NCI-H345 (cell line): ENCODE measurements around the gene CEACAM21.

Source experiments
- DNase-seq: peaks from one replicate; lab custom pipeline; 2025; lab: John Stamatoyannopoulos, UW

CEACAM21 gene

GRCh38 chr19:41586064-41586463 lies 10.1 kb downstream of the CEACAM21 start:
- no peak for DNase-seq

GRCh38 chr19:41587101-41587837 lies 11.3 kb downstream of the CEACAM21 start:
- DNase-seq: no peak

- DNase-seq: no peak
These were observed 11.9 kb downstream of the CEACAM21 start for GRCh38 chr19:41587838-41588210.

- DNase-seq: no peak
These were observed 12.7 kb downstream of the CEACAM21 start for GRCh38 chr19:41588497-41589209.

- DNase-seq: no peak
These were observed 13.4 kb downstream of the CEACAM21 start for GRCh38 chr19:41589371-41589770.

GRCh38 chr19:41590936-41591335 lies 15.0 kb downstream of the CEACAM21 start:
- DNase-seq: no peak

GRCh38 chr19:41591951-41592562 lies 16.1 kb downstream of the CEACAM21 start:
- no peak for DNase-seq

GRCh38 chr19:41595258-41595889 lies 19.4 kb downstream of the CEACAM21 start:
- peak; percentile 39 for DNase-seq

GRCh38 chr19:41595890-41596280 lies 19.9 kb downstream of the CEACAM21 start:
- no peak for DNase-seq

- DNase-seq: peak; percentile 57
These were observed 21.7 kb downstream of the CEACAM21 start for GRCh38 chr19:41597600-41598041.

GRCh38 chr19:41599175-41599966 lies 23.4 kb downstream of the CEACAM21 start:
- no peak for DNase-seq

GRCh38 chr19:41601771-41602170 lies 25.8 kb downstream of the CEACAM21 start:
- DNase-seq: no peak

- DNase-seq: no peak
These were observed 28.9 kb downstream of the CEACAM21 start for GRCh38 chr19:41604831-41605230.

GRCh38 chr19:41606215-41606837 lies 30.4 kb downstream of the CEACAM21 start:
- DNase-seq: no peak

GRCh38 chr19:41607668-41608067 lies 31.7 kb downstream of the CEACAM21 start:
- DNase-seq: no peak

GRCh38 chr19:41610789-41611188 lies 34.8 kb downstream of the CEACAM21 start:
- no peak for DNase-seq

GRCh38 chr19:41612483-41612882 lies 36.5 kb downstream of the CEACAM21 start:
- DNase-seq: no peak

GRCh38 chr19:41615207-41615606 lies 39.2 kb downstream of the CEACAM21 start:
- no peak for DNase-seq

- DNase-seq: no peak
These were observed 41.0 kb downstream of the CEACAM21 start for GRCh38 chr19:41616792-41617621.

- DNase-seq: no peak
These were observed 42.2 kb downstream of the CEACAM21 start for GRCh38 chr19:41617941-41618730.
